ENCODE results near the gene PDLIM5. TPM values are rescaled to one million over a fixed set of nuclear protein-coding genes. Genes with fewer than 3 reads are reported as not detected.

The PDLIM5 gene
- polyA plus RNA-seq, 1 donor (not counting 4 experiments of a cell fraction or from before 2014, with no cell fraction given) = 112 TPM

- Histone ChIP-seq H3K4me1 (ENCODE audit: control insufficient read depth, extremely low read depth, insufficient read depth, low read length) (peaks cover 57% of the 10 kb centered on the region), H3K79me2 (ENCODE audit: control insufficient read depth, insufficient read depth, low read length) (peaks cover 59% of the 10 kb centered on the region), H3K9ac (ENCODE audit: control insufficient read depth, extremely low read depth, insufficient read depth, low read length) (no peak overlapping the region), H3K4me3 (ENCODE audit: control insufficient read depth in 2 of 3, extremely low read depth in 1 of 3, insufficient read depth in 2 of 3, low read depth in 1 of 3, low read length in 3 of 3) (peak overlapping the region in 2 of 3 experiments; percentile 7 to 18), H3K36me3 (ENCODE audit: control insufficient read depth in 2 of 2, extremely low read depth in 1 of 2, insufficient read depth in 2 of 2, low read length in 2 of 2) (peaks cover 0 to 13% of the 10 kb centered on the region in 2 experiments), H3K27me3 (ENCODE audit: control insufficient read depth, extremely low read depth, insufficient read depth, low read length) (no peaks in the 10 kb centered on the region), H3K4me2 (ENCODE audit: control insufficient read depth, extremely low read depth, insufficient read depth, low read depth, low read length) (peak overlapping the region; percentile 46), H2AFZ (ENCODE audit: control insufficient read depth, low read length) (no peak overlapping the region), H3K9me3 (ENCODE audit: control insufficient read depth, low read depth, low read length) (no peaks in the 10 kb centered on the region), H3K9me1 (ENCODE audit: control insufficient read depth, extremely low read depth, insufficient read depth, low read length) (no peaks in the 10 kb centered on the region), H3K27ac (ENCODE audit: control insufficient read depth, insufficient read depth, low read length) (peak overlapping the region; percentile 64), H4K20me1 (ENCODE audit: control insufficient read depth, extremely low read depth, insufficient read depth, low read length) (no peaks in the 10 kb centered on the region)
- FAIRE-seq (peak; percentile 17), DNase-seq (ENCODE audit: low read depth, low spot score) (no peak)
- dilution Hi-C loops (cut with MboI; ENCODE audit: extremely low pct_ligation_motif_present, low sequenced_read_pairs) = no loop called here
- no peak for TF ChIP-seq EZH2 (IDR thresholded peaks at IDR 0.05; ENCODE audit: low read length)
- no peak for TF ChIP-seq CTCF (optimal IDR thresholded peaks at IDR 0.05 in 1 of 3, IDR thresholded peaks at IDR 0.05 in 1 of 3, conservative IDR thresholded peaks at IDR 0.05 in 1 of 3; ENCODE audit: extremely low read depth in 1 of 3, insufficient read depth in 2 of 3, low read length in 3 of 3)
These were observed 37.4 kb downstream of the PDLIM5 start for GRCh38 chr4:94489098-94489497.

GRCh38 chr4:94490437-94490836 is 38.7 kb downstream of the PDLIM5 start:
- TF ChIP-seq EZH2 (IDR thresholded peaks at IDR 0.05; ENCODE audit: low read length) = no peak
- no peak for TF ChIP-seq CTCF (optimal IDR thresholded peaks at IDR 0.05 in 1 of 3, IDR thresholded peaks at IDR 0.05 in 1 of 3, conservative IDR thresholded peaks at IDR 0.05 in 1 of 3; ENCODE audit: extremely low read depth in 1 of 3, insufficient read depth in 2 of 3, low read length in 3 of 3)
- H3K27me3 ChIP-seq (ENCODE audit: control insufficient read depth, extremely low read depth, insufficient read depth, low read length) = no peaks in the 10 kb centered on the region
- no peak for FAIRE-seq

More at GRCh38 chr4:94490437-94490836, 38.7 kb downstream of the PDLIM5 start:
- Histone ChIP-seq H3K9ac (ENCODE audit: control insufficient read depth, extremely low read depth, insufficient read depth, low read length) (no peak overlapping the region), H4K20me1 (ENCODE audit: control insufficient read depth, extremely low read depth, insufficient read depth, low read length) (no peaks in the 10 kb centered on the region), H3K9me3 (ENCODE audit: control insufficient read depth, low read depth, low read length) (no peaks in the 10 kb centered on the region), H3K79me2 (ENCODE audit: control insufficient read depth, insufficient read depth, low read length) (peaks cover 63% of the 10 kb centered on the region), H3K27ac (ENCODE audit: control insufficient read depth, insufficient read depth, low read length) (peak overlapping the region; percentile 55), H3K4me3 (ENCODE audit: control insufficient read depth in 2 of 3, extremely low read depth in 1 of 3, insufficient read depth in 2 of 3, low read depth in 1 of 3, low read length in 3 of 3) (no peak overlapping the region), H3K9me1 (ENCODE audit: control insufficient read depth, extremely low read depth, insufficient read depth, low read length) (no peaks in the 10 kb centered on the region), H3K36me3 (ENCODE audit: control insufficient read depth in 2 of 2, extremely low read depth in 1 of 2, insufficient read depth in 2 of 2, low read length in 2 of 2) (peaks cover 0 to 13% of the 10 kb centered on the region in 2 experiments), H3K4me2 (ENCODE audit: control insufficient read depth, extremely low read depth, insufficient read depth, low read depth, low read length) (peak overlapping the region; percentile 83), H3K4me1 (ENCODE audit: control insufficient read depth, extremely low read depth, insufficient read depth, low read length) (peaks cover 57% of the 10 kb centered on the region), H2AFZ (ENCODE audit: control insufficient read depth, low read length) (no peak overlapping the region)
- dilution Hi-C loops (cut with MboI; ENCODE audit: extremely low pct_ligation_motif_present, low sequenced_read_pairs) = no loop called here
- no peak for DNase-seq (ENCODE audit: low read depth, low spot score)
